HG03457 (cell line): Measurements from ENCODE around the gene DAZL.
"Not testable (repeated sequence)": the region's sequence is repeated elsewhere in the genome, so short reads cannot be mapped to it uniquely, and the experiment has no call there.

ENCODE experiments used
- ATAC-seq: cut with Tn5 transposase; IDR thresholded peaks from one replicate; pipeline ENCODE4 v1.9.1; 2021; ENCODE audit warnings: moderate number of reproducible peaks; ENCODE audit not compliant: unreplicated experiment

DAZL gene

GRCh38 chr3:16604887-16605602 is at the start of gene DAZL:
Gene DAZL (minus strand): TSS chr3:16605423. CDS start chr3:16605205, 218 bp downstream.
- ATAC-seq, result no peak

- ATAC-seq, result no peak
These were observed 49.8 kb upstream of the DAZL start for GRCh38 chr3:16654976-16655375.

- no peak for ATAC-seq
These were observed 48.5 kb upstream of the DAZL start for GRCh38 chr3:16653712-16654111.

- ATAC-seq, result no peak
These were observed 42.4 kb upstream of the DAZL start for GRCh38 chr3:16647668-16648067.

- no peak for ATAC-seq
These were observed 34.6 kb upstream of the DAZL start for GRCh38 chr3:16639806-16640205.

GRCh38 chr3:16633948-16634347 is 28.7 kb upstream of the DAZL start:
- no peak for ATAC-seq

GRCh38 chr3:16632395-16632794 is 27.2 kb upstream of the DAZL start:
- ATAC-seq, result no peak

- no peak for ATAC-seq
These were observed 13.5 kb upstream of the DAZL start for GRCh38 chr3:16618721-16619120.

GRCh38 chr3:16617155-16617554 is 11.9 kb upstream of the DAZL start:
- not testable (repeated sequence) for ATAC-seq

GRCh38 chr3:16616083-16616482 is 10.9 kb upstream of the DAZL start:
- no peak for ATAC-seq

GRCh38 chr3:16614033-16615031 is 9.1 kb upstream of the DAZL start:
- no peak for ATAC-seq

GRCh38 chr3:16609927-16610580 is 4.8 kb upstream of the DAZL start:
- ATAC-seq, result no peak

- ATAC-seq, result no peak
These were observed 3.6 kb upstream of the DAZL start for GRCh38 chr3:16608816-16609215.

GRCh38 chr3:16607718-16608117 is 2.5 kb upstream of the DAZL start:
- ATAC-seq, result no peak

- ATAC-seq, result no peak
These were observed 1.2 kb upstream of the DAZL start for GRCh38 chr3:16606398-16606797.

GRCh38 chr3:16605966-16606365 is 743 bp upstream of the DAZL start:
- ATAC-seq, result no peak

- ATAC-seq, result no peak
These were observed 790 bp downstream of the DAZL start for GRCh38 chr3:16604433-16604832.

- no peak for ATAC-seq
These were observed 3.7 kb downstream of the DAZL start for GRCh38 chr3:16601537-16602005.

GRCh38 chr3:16600780-16601536 is 4.3 kb downstream of the DAZL start:
- ATAC-seq, result no peak

GRCh38 chr3:16599694-16600093 is 5.5 kb downstream of the DAZL start:
- no peak for ATAC-seq
